Measurements from ENCODE around the gene OXTR.

GRCh38 chr3:8776406-8776805 is 7.0 kb upstream of the OXTR start:
- TF ChIP-seq, protein P1, sequence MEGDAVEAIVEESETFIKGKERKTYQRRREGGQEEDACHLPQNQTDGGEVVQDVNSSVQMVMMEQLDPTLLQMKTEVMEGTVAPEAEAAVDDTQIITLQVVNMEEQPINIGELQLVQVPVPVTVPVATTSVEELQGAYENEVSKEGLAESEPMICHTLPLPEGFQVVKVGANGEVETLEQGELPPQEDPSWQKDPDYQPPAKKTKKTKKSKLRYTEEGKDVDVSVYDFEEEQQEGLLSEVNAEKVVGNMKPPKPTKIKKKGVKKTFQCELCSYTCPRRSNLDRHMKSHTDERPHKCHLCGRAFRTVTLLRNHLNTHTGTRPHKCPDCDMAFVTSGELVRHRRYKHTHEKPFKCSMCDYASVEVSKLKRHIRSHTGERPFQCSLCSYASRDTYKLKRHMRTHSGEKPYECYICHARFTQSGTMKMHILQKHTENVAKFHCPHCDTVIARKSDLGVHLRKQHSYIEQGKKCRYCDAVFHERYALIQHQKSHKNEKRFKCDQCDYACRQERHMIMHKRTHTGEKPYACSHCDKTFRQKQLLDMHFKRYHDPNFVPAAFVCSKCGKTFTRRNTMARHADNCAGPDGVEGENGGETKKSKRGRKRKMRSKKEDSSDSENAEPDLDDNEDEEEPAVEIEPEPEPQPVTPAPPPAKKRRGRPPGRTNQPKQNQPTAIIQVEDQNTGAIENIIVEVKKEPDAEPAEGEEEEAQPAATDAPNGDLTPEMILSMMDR (IDR thresholded peaks at IDR 0.05) = no peak
- TF ChIP-seq POLR2A (IDR thresholded peaks at IDR 0.05) = no peak
